Neural progenitor cell (in vitro differentiated cells): ENCODE results near the gene MFRP. TPM values are rescaled to one million over a fixed set of nuclear protein-coding genes. Genes with fewer than 3 reads are reported as not detected.

Experiments used
- DNase-seq: peaks from one replicate; pipeline ENCODE4 v3.0.0-alpha.2; 2016; ENCODE audit warnings: low spot score
- H2AFZ ChIP-seq: fragments of 200-600 bp; sonication (generic); replicated peaks from 2 replicates; pipeline ENCODE4 v1.6.1; 2016; ENCODE audit warnings: antibody characterized with exemption
- H3F3A ChIP-seq: fragments of 200-600 bp; sonication (generic); 2 replicates; pipeline ENCODE4 v1.6.1; 2016; ENCODE audit warnings: antibody characterized with exemption, low read depth
- H3K27ac ChIP-seq: fragments of 200-600 bp; sonication (generic); 2 replicates; pipeline ENCODE4 v1.5.1; 2016; ENCODE audit warnings: mild to moderate bottlenecking
- H3K27me3 ChIP-seq: fragments of 200-600 bp; sonication (generic); 2 replicates; pipeline ENCODE4 v1.6.1; 2016; ENCODE audit warnings: mild to moderate bottlenecking, moderate library complexity
- H3K36me3 ChIP-seq: fragments of 200-600 bp; sonication (generic); 2 replicates; pipeline ENCODE4 v1.5.1; 2016
- H3K4me1 ChIP-seq: fragments of 200-600 bp; sonication (generic); 2 replicates; pipeline ENCODE4 v1.6.1; 2016; ENCODE audit warnings: mixed run types
- H3K4me2 ChIP-seq: fragments of 200-600 bp; sonication (generic); 2 replicates; pipeline ENCODE4 v1.6.1; 2016
- H3K4me3 ChIP-seq: fragments of 200-600 bp; sonication (generic); 2 replicates; pipeline ENCODE4 v1.5.1; 2016
- H3K79me2 ChIP-seq: fragments of 200-600 bp; sonication (generic); 2 replicates; pipeline ENCODE4 v1.6.1; 2016; ENCODE audit warnings: low read depth
- H3K9ac ChIP-seq: fragments of 200-600 bp; sonication (generic); 2 replicates; pipeline ENCODE4 v1.6.1; 2016
- H3K9me3 ChIP-seq: fragments of 200-600 bp; sonication (generic); 2 replicates; pipeline ENCODE4 v1.5.1; 2016; ENCODE audit warnings: low read depth
- H4K20me1 ChIP-seq: fragments of 200-600 bp; sonication (generic); 2 replicates; pipeline ENCODE4 v1.6.1; 2016; ENCODE audit warnings: low read depth
- H3K27ac Mint-ChIP-seq: 3 replicates; pipeline ENCODE4 v1.8.0; 2021; ENCODE audit warnings: mixed read lengths
- H3K27me3 Mint-ChIP-seq: 2 replicates; pipeline ENCODE4 v1.8.0; 2022; ENCODE audit warnings: low read depth, mild to moderate bottlenecking, inconsistent platforms, moderate library complexity, mixed read lengths; ENCODE audit not compliant: insufficient read depth
- H3K36me3 Mint-ChIP-seq: 3 replicates; pipeline ENCODE4 v1.8.0; 2021; ENCODE audit warnings: mixed read lengths
- H3K4me1 Mint-ChIP-seq: 3 replicates; pipeline ENCODE4 v1.8.0; 2021; ENCODE audit warnings: mixed read lengths
- H3K4me3 Mint-ChIP-seq: 3 replicates; pipeline ENCODE4 v1.8.0; 2021; ENCODE audit warnings: mild to moderate bottlenecking, moderate library complexity, mixed read lengths
- H3K9me3 Mint-ChIP-seq: 3 replicates; pipeline ENCODE4 v1.8.0; 2020; ENCODE audit warnings: mixed read lengths
- EZH2 ChIP-seq: fragments of 200-600 bp; sonication (generic); IDR thresholded peaks from 2 replicates; pipeline ENCODE4 v1.6.1; 2017; ENCODE audit warnings: antibody characterized with exemption, mild to moderate bottlenecking, moderate library complexity
- EZH2phosphoT487 ChIP-seq: fragments of 200-600 bp; sonication (generic); IDR thresholded peaks from 2 replicates; pipeline ENCODE4 v1.6.1; 2017; ENCODE audit warnings: antibody characterized with exemption
- total RNA-seq: library from RNA; depleted of rRNA; stranded (reverse); fragments of >200 nt; gene quantifications from 2 replicates; pipeline ENCODE4 v1.2.3, GENCODE V29; 2015; ENCODE audit warnings: low replicate concordance
- TF ChIP-seq, protein P1 (sequence below): fragments of 200-600 bp; sonication (generic); IDR thresholded peaks from 2 replicates; pipeline ENCODE4 v1.5.1; 2017; ENCODE audit warnings: antibody characterized with exemption, mild to moderate bottlenecking

Gene MFRP
- total RNA-seq, 1 donor from 2014 or later, result not detected

- H3K27me3 Mint-ChIP-seq, result peaks cover 20% of the 10 kb centered on the region
- H3K9ac ChIP-seq, result no peak within 1 kb of the TSS
- peak; percentile 22 for TF ChIP-seq EZH2phosphoT487
- TF ChIP-seq, protein P1, sequence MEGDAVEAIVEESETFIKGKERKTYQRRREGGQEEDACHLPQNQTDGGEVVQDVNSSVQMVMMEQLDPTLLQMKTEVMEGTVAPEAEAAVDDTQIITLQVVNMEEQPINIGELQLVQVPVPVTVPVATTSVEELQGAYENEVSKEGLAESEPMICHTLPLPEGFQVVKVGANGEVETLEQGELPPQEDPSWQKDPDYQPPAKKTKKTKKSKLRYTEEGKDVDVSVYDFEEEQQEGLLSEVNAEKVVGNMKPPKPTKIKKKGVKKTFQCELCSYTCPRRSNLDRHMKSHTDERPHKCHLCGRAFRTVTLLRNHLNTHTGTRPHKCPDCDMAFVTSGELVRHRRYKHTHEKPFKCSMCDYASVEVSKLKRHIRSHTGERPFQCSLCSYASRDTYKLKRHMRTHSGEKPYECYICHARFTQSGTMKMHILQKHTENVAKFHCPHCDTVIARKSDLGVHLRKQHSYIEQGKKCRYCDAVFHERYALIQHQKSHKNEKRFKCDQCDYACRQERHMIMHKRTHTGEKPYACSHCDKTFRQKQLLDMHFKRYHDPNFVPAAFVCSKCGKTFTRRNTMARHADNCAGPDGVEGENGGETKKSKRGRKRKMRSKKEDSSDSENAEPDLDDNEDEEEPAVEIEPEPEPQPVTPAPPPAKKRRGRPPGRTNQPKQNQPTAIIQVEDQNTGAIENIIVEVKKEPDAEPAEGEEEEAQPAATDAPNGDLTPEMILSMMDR, result no peak
These were observed 5.9 kb downstream of the MFRP start, which contains the start of gene C1QTNF5 for GRCh38 chr11:119340335-119341221. TSS of gene C1QTNF5 (minus strand) at chr11:119340883. CDS start at chr11:119340397, 486 bp downstream.

DNA sequence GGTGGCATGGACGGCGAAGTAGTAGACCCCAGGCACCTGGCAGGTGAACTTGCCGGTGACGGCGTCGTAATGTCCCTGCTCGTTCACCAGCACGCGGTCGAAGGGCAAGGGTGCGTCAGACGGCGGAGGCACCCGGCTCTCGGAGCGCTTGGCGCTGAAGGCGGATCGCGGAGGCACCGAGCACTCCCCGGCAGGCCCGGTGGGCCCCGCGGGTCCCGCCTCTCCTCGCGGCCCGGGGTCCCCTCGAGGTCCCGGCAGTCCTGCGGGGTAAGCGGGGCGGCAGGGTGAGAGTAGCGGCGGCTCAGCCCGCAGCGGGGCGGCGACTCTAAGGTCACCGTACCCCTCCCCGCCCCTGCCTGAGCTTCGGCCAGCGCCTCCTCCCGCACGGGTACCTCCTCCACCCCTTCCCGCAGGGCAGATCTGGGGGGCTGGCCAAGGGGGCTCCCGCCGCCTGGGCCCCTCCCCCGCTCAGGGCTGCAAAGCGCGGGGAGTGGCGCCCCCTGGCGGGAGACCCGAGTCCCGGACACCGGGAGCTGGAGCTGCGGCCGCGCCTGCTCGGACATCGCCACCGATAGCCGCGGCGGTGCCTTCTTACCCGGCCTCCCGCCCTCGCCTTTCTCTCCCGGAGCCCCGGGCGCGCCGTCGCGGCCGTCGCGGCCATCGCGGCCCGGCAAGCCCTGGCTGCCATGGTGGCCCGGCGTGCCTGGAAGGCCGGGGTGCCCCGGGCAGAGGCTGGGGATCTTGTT is 6.7 kb downstream of the MFRP start:
- peaks cover 41% of the 10 kb centered on the region for H3F3A ChIP-seq
- no peaks in the 10 kb centered on the region for H3K36me3 ChIP-seq
- peaks cover 31% of the 10 kb centered on the region for H3K79me2 ChIP-seq
- H3K9ac ChIP-seq, result no peak overlapping the region
- H3K4me1 ChIP-seq, result peaks cover 51% of the 10 kb centered on the region
- H3K4me1 Mint-ChIP-seq, result peaks cover 57% of the 10 kb centered on the region
- no peaks in the 10 kb centered on the region for H3K9me3 Mint-ChIP-seq
- peaks cover 5% of the 10 kb centered on the region for H3K36me3 Mint-ChIP-seq
- peak; percentile 94 for DNase-seq
- peak overlapping the region; percentile 99 for H3K4me2 ChIP-seq
- H3K9me3 ChIP-seq, result no peaks in the 10 kb centered on the region
- H3K27ac ChIP-seq, result no peak overlapping the region
- peak overlapping the region; percentile 100 for H3K4me3 Mint-ChIP-seq
- peak overlapping the region; percentile 97 for H2AFZ ChIP-seq
- TF ChIP-seq EZH2phosphoT487 (no peak), EZH2 (peak; percentile 61)
- TF ChIP-seq, protein P1, result peak; percentile 94
- H3K27me3 ChIP-seq, result peaks cover 47% of the 10 kb centered on the region
- H4K20me1 ChIP-seq, result peaks cover 17% of the 10 kb centered on the region
- no peak overlapping the region for H3K27ac Mint-ChIP-seq
- H3K4me3 ChIP-seq, result peak overlapping the region; percentile 77
- H3K27me3 Mint-ChIP-seq, result peaks cover 18% of the 10 kb centered on the region

More at GRCh38 chr11:119340335-119341221, 5.9 kb downstream of the MFRP start, which contains the start of gene C1QTNF5:
- H3K4me2 ChIP-seq, result peak within 1 kb of the TSS; percentile 99
- H3K36me3 ChIP-seq, result no peaks in the 10 kb centered on the region
- Mint-ChIP-seq H3K27ac (no peak within 1 kb of the TSS), H3K4me1 (peaks cover 49% of the 10 kb centered on the region), H3K4me3 (peak within 1 kb of the TSS; percentile 79), H3K9me3 (no peaks in the 10 kb centered on the region), H3K36me3 (peaks cover 5% of the 10 kb centered on the region)
- H4K20me1 ChIP-seq, result peaks cover 12% of the 10 kb centered on the region
- peaks cover 41% of the 10 kb centered on the region for H3F3A ChIP-seq
- peak within 1 kb of the TSS; percentile 77 for H3K4me3 ChIP-seq
- H3K27ac ChIP-seq, result no peak within 1 kb of the TSS
- H3K4me1 ChIP-seq, result peaks cover 45% of the 10 kb centered on the region
- H2AFZ ChIP-seq, result peak within 1 kb of the TSS; percentile 97
- peaks cover 23% of the 10 kb centered on the region for H3K79me2 ChIP-seq
- no peaks in the 10 kb centered on the region for H3K9me3 ChIP-seq
- peaks cover 50% of the 10 kb centered on the region for H3K27me3 ChIP-seq
- peak; percentile 66 for DNase-seq

DNA sequence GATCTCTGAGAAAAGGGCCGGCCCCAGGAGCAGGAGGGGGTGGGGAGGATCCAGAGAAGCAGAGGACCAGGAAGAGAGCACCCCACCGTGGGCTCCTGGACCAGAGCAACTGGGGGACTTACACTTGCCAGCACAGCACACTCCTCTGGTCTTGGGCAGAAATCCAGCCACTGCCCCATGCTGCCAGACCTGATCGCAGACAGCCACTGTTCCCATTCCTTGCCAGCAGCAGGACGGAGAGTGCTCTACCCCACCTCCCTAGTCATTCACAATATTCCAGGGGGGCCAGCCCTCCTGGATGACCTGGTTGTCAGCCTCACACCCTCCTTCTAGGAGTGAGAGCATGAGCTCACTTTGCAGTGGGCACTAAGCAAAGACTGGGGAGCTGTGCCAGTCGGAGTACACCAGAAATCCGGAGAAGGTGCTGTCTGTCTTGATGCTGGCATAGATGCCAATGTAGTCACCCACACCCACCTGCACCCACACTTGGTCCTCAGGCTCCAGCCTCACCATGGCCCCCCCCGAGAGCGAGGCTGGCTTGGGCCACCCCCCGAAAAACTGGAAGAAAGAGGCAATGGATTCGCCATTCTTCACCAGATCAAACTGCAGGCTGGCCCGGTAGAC is 7.4 kb downstream of the MFRP start:
- H4K20me1 ChIP-seq, result peaks cover 17% of the 10 kb centered on the region
- Mint-ChIP-seq H3K4me1 (peaks cover 59% of the 10 kb centered on the region), H3K36me3 (peaks cover 5% of the 10 kb centered on the region), H3K4me3 (peak overlapping the region; percentile 100), H3K9me3 (no peaks in the 10 kb centered on the region), H3K27me3 (peaks cover 18% of the 10 kb centered on the region), H3K27ac (no peak overlapping the region)
- TF ChIP-seq EZH2, result no peak
- TF ChIP-seq EZH2phosphoT487, result no peak
- TF ChIP-seq, protein P1, result no peak
- peaks cover 45% of the 10 kb centered on the region for H3K27me3 ChIP-seq
- H3K36me3 ChIP-seq, result no peaks in the 10 kb centered on the region
- H3K4me1 ChIP-seq, result peaks cover 51% of the 10 kb centered on the region
- H3K4me3 ChIP-seq, result peak overlapping the region; percentile 77
- H3K27ac ChIP-seq, result no peak overlapping the region
- H3K79me2 ChIP-seq, result peaks cover 35% of the 10 kb centered on the region
- DNase-seq, result no peak
- no peak overlapping the region for H2AFZ ChIP-seq
- H3K9ac ChIP-seq, result no peak overlapping the region
- peaks cover 41% of the 10 kb centered on the region for H3F3A ChIP-seq
- peak overlapping the region; percentile 99 for H3K4me2 ChIP-seq
- H3K9me3 ChIP-seq, result no peaks in the 10 kb centered on the region
